CD4-positive, alpha-beta T cell (primary cell): Measurements from ENCODE around the gene IL17A. TPM values are rescaled to one million over a fixed set of nuclear protein-coding genes. Genes with fewer than 3 reads are reported as not detected.

Experiments
- ATAC-seq: fragments of 200-7000 bp; cut with Tn5 transposase; one replicate; pipeline ENCODE4 v1.10.0; 2022; ENCODE audit warnings: mild to moderate bottlenecking; ENCODE audit not compliant: poor library complexity
- CTCF ChIA-PET: fragments of 350-600 bp; sonication (Branson Sonifier 250); formaldehyde crosslinking; loops from one replicate; lab custom pipeline; 2021; ENCODE audit warnings: antibody characterized with exemption, inconsistent platforms; lab: Charles Lee
- POLR2A ChIA-PET: fragments of 350-600 bp; sonication (Branson Sonifier 250); formaldehyde crosslinking; loops from one replicate; lab custom pipeline; 2021; ENCODE audit warnings: antibody characterized with exemption, inconsistent platforms; lab: Charles Lee
- DNase-seq, 14 experiments: peaks; one replicate each; pipeline ENCODE4 v3.0.0-alpha.2; 2013 to 2020; ENCODE audit warnings: mixed read lengths in 2 of 14
- H3K27ac ChIP-seq, 2 donors: one replicate each; pipeline versions ENCODE4 v1.5.1 to v1.7.0; 2013; ENCODE audit warnings: low read length in 2 of 2, low read depth in 1 of 2, mild to moderate bottlenecking in 1 of 2
- H3K27me3 ChIP-seq, 2 experiments: 1 replicate in 1 of 2; 2 replicates in 1 of 2; pipeline versions ENCODE4 v1.6.1 to v1.7.0; 2013; ENCODE audit warnings: low read length in 2 of 2, control low read depth in 1 of 2, mild to moderate bottlenecking in 1 of 2, moderate library complexity in 1 of 2; ENCODE audit not compliant: insufficient read depth in 2 of 2, control insufficient read depth in 1 of 2
- H3K36me3 ChIP-seq: one replicate; pipeline ENCODE4 v1.6.1; 2013; ENCODE audit warnings: low read length, control low read depth; ENCODE audit not compliant: insufficient read depth
- H3K4me1 ChIP-seq: one replicate; pipeline ENCODE4 v1.6.1; 2013; ENCODE audit warnings: low read length, control low read depth; ENCODE audit not compliant: insufficient read depth
- H3K4me3 ChIP-seq: one replicate; pipeline ENCODE4 v1.5.1; 2013; ENCODE audit warnings: mild to moderate bottlenecking, low read length, moderate library complexity
- H3K9me3 ChIP-seq, 2 experiments: 1 replicate in 1 of 2; 2 replicates in 1 of 2; pipeline versions ENCODE4 v1.6.1 to v1.7.0; 2013; ENCODE audit warnings: low read length in 2 of 2, mild to moderate bottlenecking in 2 of 2, control low read depth in 1 of 2, moderate library complexity in 1 of 2; ENCODE audit not compliant: control insufficient read depth in 1 of 2, insufficient read depth in 1 of 2
- H3K27ac Mint-ChIP-seq: one replicate; pipeline ENCODE4 v1.8.0; 2020; ENCODE audit warnings: mixed read lengths
- H3K27me3 Mint-ChIP-seq: one replicate; pipeline ENCODE4 v1.8.0; 2021; ENCODE audit warnings: mixed read lengths
- H3K36me3 Mint-ChIP-seq: one replicate; pipeline ENCODE4 v1.8.0; 2021; ENCODE audit warnings: low read depth, mixed read lengths
- H3K4me1 Mint-ChIP-seq: one replicate; pipeline ENCODE4 v1.8.0; 2021; ENCODE audit warnings: low read depth, mixed read lengths
- H3K4me3 Mint-ChIP-seq: one replicate; pipeline ENCODE4 v1.8.0; 2020; ENCODE audit warnings: mild to moderate bottlenecking, mixed read lengths
- H3K9me3 Mint-ChIP-seq: one replicate; pipeline ENCODE4 v1.8.0; 2020; ENCODE audit warnings: mixed read lengths
- CTCF ChIP-seq: fragments of 200-600 bp; IDR thresholded peaks from one replicate; pipeline ENCODE4 v1.8.0; 2022; ENCODE audit warnings: antibody characterized with exemption, mild to moderate bottlenecking
- intact Hi-C, 2 experiments: fragments of 100-400 bp; cut with DNase I in 1 of 2; cut with micrococcal nuclease in 1 of 2; formaldehyde crosslinking; loops; one replicate each; pipeline versions ENCODE4 v1.15.1 to v1.9.0; 2023 to 2025; cut with DNase I, micrococcal nuclease
- microRNA-seq: library from miRNA; unstranded; fragments of <30 nt; microRNA quantifications from one replicate; pipeline ENCODE4 v1.2.0, GENCODE V29; 2021; ENCODE audit warnings: borderline microRNAs expressed, borderline replicate concordance
- total RNA-seq, 174 experiments: library from RNA in 2 of 174; stranded (reverse) in 2 of 174; gene quantifications; one replicate each; pipeline ENCODE4 v1.2.3 and lab custom pipeline; 2021 to 2026

Gene IL17A
- total RNA-seq, 2 experiments from 2014 or later = 0.14 TPM; not detected in 1

DNA sequence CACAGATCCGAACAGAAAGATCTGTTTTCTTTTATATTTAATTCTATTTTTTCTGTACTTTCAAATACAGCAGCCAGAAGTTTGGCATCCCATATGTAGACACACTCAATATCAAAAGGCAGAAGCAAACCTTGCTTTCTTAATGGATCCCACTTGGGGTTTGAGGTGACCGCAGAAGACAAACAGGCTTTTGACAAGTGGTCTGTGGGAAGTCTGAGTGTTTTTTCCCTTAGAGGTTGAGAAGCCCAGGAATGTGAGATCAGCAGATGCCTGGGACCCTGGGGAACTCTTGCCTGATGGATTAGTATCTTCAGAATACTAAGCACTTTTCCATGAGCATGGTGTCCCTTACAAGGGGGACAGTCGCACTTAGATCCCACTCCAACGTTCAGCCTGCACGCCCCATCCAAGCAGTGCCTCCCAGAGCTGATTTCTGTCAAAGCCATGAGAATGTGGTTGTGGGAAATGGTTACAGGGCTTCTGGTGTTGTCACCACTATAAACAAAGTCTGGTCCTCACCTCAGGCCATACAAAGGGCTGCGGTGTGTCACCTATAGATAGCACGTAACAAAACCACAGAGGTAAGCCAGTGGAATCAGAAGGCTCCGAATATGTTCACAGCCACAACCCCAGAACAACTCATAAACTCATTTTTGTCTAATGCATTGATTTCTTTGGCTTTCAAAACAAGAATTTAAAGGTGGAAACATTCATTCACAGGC lies 45.4 kb downstream of the IL17A start:
- H3K9me3 Mint-ChIP-seq = no peaks in the 10 kb centered on the region
- H3K4me3 Mint-ChIP-seq = no peak overlapping the region
- Histone ChIP-seq H3K4me1 (peaks cover 3% of the 10 kb centered on the region), H3K27ac (no peak overlapping the region), H3K9me3 (no peaks in the 10 kb centered on the region), H3K27me3 (no peaks in the 10 kb centered on the region), H3K4me3 (no peak overlapping the region), H3K36me3 (no peaks in the 10 kb centered on the region)
- H3K36me3 Mint-ChIP-seq = no peaks in the 10 kb centered on the region
- no peak for TF ChIP-seq CTCF
- DNase-seq (peak in 3 of 14 experiments; percentile 12 to 27 (median 23)), ATAC-seq (no peak)
- ChIA-PET POLR2A (no interaction called here), CTCF (interaction anchor here (1.9 kb wide), 1 partner anchor 8 kb away, joined by 5 read pairs; no protein-coding TSS in a partner anchor)
- intact Hi-C loops = no loop called here
- no peak overlapping the region for H3K27ac Mint-ChIP-seq
- peaks cover 5% of the 10 kb centered on the region for H3K4me1 Mint-ChIP-seq
- peaks cover 3% of the 10 kb centered on the region for H3K27me3 Mint-ChIP-seq

DNA sequence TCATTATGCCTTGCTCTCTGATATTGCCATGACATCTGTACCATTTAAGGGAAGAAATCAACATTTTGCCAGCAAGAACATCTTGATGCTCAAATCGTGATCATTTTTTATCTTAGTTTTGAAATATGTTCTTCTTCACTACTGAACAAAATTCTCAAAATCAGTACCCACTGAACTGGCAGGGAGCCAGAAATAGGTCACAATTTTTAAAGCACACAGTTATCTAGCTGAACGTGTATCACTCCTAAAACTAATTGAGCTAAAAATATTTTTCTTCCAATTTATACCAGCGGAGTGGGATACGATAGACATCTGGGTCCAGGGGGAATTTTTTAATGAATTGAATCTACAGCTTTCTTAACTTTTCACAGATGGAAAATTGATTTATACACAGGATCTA lies 46.8 kb downstream of the IL17A start:
- Mint-ChIP-seq H3K4me3 (no peak overlapping the region), H3K9me3 (no peaks in the 10 kb centered on the region), H3K36me3 (no peaks in the 10 kb centered on the region), H3K4me1 (no peaks in the 10 kb centered on the region), H3K27me3 (peaks cover 3% of the 10 kb centered on the region), H3K27ac (no peak overlapping the region)
- Histone ChIP-seq H3K9me3 (no peaks in the 10 kb centered on the region), H3K27me3 (no peaks in the 10 kb centered on the region), H3K27ac (no peak overlapping the region), H3K36me3 (no peaks in the 10 kb centered on the region), H3K4me3 (no peak overlapping the region), H3K4me1 (peaks cover 3% of the 10 kb centered on the region)
- intact Hi-C loops = no loop called here
- ATAC-seq (no peak), DNase-seq (no peak)
- POLR2A ChIA-PET = no interaction called here
- CTCF ChIA-PET = no interaction called here
- no peak for TF ChIP-seq CTCF

DNA sequence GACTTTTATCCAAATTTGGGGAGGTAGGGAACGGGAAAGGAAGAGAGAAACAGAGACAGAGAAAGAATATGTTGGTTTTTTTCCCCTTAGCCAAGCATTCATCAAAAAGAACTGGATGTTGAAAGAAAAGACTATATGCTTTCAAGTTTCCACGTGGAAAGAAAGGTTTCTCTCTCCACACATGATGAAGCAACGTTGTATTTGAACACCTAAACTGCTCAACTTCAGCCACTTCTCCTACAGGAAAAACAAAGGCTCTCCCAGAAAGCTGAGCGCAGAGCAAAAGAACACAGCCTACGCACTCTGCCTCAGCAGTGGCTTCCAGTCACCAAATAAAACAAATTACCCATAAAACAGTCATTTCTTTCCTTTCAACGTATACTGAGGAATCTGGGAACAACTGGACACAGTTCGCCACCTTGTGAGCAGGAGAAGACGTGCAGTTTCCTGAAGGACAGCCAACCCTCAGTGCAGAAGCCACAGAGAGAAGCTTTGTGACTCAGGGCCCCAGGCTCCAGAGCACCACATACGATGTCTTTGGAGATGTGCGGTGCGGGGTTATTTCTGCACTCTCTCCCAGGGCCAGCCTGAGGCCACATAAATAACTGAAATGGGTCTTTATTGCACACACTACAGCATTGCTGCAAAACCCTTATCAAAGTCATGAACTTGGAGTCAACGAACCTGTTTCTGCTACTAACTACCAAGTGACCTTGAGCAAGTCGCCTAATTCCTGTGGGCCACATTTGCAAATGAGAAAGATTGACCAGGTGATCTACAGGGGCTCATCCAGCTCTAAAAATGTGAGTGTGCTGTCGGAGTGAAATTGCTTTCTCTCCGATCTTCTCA lies 48.0 kb downstream of the IL17A start:
- H3K4me1 ChIP-seq = peaks cover 3% of the 10 kb centered on the region
- H3K27me3 ChIP-seq = no peaks in the 10 kb centered on the region
- DNase-seq = no peak
- intact Hi-C loops = no loop called here
- no peaks in the 10 kb centered on the region for H3K4me1 Mint-ChIP-seq
- TF ChIP-seq CTCF = no peak
- ChIA-PET CTCF (no interaction called here), POLR2A (no interaction called here)
- H3K27me3 Mint-ChIP-seq = peaks cover 3% of the 10 kb centered on the region
- H3K27ac ChIP-seq = no peak overlapping the region
- no peaks in the 10 kb centered on the region for H3K36me3 ChIP-seq
- no peaks in the 10 kb centered on the region for H3K9me3 Mint-ChIP-seq
- H3K9me3 ChIP-seq = no peaks in the 10 kb centered on the region
- ATAC-seq = no peak
- no peak overlapping the region for H3K27ac Mint-ChIP-seq
- H3K4me3 ChIP-seq = no peak overlapping the region
- no peak overlapping the region for H3K4me3 Mint-ChIP-seq
- H3K36me3 Mint-ChIP-seq = no peaks in the 10 kb centered on the region

Small RNAs within 50 kb of the gene (microRNA-seq; reads per million reads assigned to microRNA genes)
- gene MIR133B = not detected
- gene MIR206 = 1.0 reads per million

Other genes with a start within 250 kb of the IL17A start
- under 1 TPM in 1 of 2 experiments, not detected in 1; 0.03 TPM for gene PKHD1, start 98.8 kb upstream of the IL17A start, total RNA-seq
- not detected for gene IL17F, start 58.1 kb downstream of the IL17A start, total RNA-seq
- 10 to 100 TPM in 1 of 2 experiments, 1 to 10 TPM in 1; 9.3 to 10.1 TPM for gene MCM3, start 98.4 kb downstream of the IL17A start, total RNA-seq
- gene PAQR8, start 175.8 kb downstream of the IL17A start, total RNA-seq = 1 to 10 TPM; 1.8 to 1.9 TPM
- 1 to 10 TPM; 3.4 to 4.8 TPM for gene EFHC1, start 234.0 kb downstream of the IL17A start, total RNA-seq